Measurements from ENCODE around the gene ZNF516. TPM values are rescaled to one million over a fixed set of nuclear protein-coding genes. Genes with fewer than 3 reads are reported as not detected.

Gene ZNF516
- total RNA-seq (2012; rRNA removed) = 7.9 and 9.7 TPM in 2 replicates
- polyA plus RNA-seq (2012; rRNA removed) = 16.6 and 16.9 TPM in 2 replicates
- polyA plus RNA-seq (2012; cell fraction: cytosol; rRNA removed) = 11.0 and 15.4 TPM in 2 replicates
- 50.6 and 72.6 TPM in 2 replicates for polyA plus RNA-seq (2012; cell fraction: nucleus; rRNA removed; ENCODE audit: low replicate concordance)
- percentile 93 among the genes with signal in this experiment for Bru-seq, nascent RNA
- BruChase-seq, experiment 1, labeled RNA remaining after a 6-hour chase = percentile 82 among the genes with signal in this experiment
- BruChase-seq, experiment 2, labeled RNA remaining after a 2-hour chase = percentile 91 among the genes with signal in this experiment
- long read RNA-seq, partial matches to known transcripts = 23 of 36 reads
- long read RNA-seq, other reads (novel, unspliced or antisense) = 7 of 36 reads

- peak within 1 kb of the TSS; percentile 86 for H3K9ac ChIP-seq (ENCODE audit: low read depth, low read length)
- peak within 1 kb of the TSS; percentile 87 for H2BK120ac ChIP-seq (ENCODE audit: low read depth, low read length)
- no peaks in the 10 kb centered on the region for H3K9me1 ChIP-seq (ENCODE audit: insufficient read depth, low read length)
- peak within 1 kb of the TSS; percentile 100 for H3K27ac ChIP-seq (ENCODE audit: insufficient read depth, low read length)
- DNase-seq (no peak), ATAC-seq (ENCODE audit: low read depth) (peak; percentile 16)
- H3K36me3 ChIP-seq (ENCODE audit: control insufficient read depth, insufficient read depth, low read length) = no peaks in the 10 kb centered on the region
- peak within 1 kb of the TSS; percentile 81 for H3K4me3 ChIP-seq (ENCODE audit: insufficient read depth, low read depth, low read length)
- H2BK5ac ChIP-seq (ENCODE audit: low read depth, low read length, poor library complexity, severe bottlenecking) = peak within 1 kb of the TSS; percentile 92
- peaks cover 7 to 25% of the 10 kb centered on the region in 2 experiments; a peak in 2 of 4 replicates for H3K79me1 ChIP-seq (ENCODE audit: low read depth in 1 of 2, low read length in 2 of 2)
- peak within 1 kb of the TSS; percentile 97 for H3K14ac ChIP-seq (replicated peaks; ENCODE audit: low read depth, low read length)
- H3K9me3 ChIP-seq (ENCODE audit: control insufficient read depth, insufficient read depth, low read length) = no peaks in the 10 kb centered on the region
- H3K23ac ChIP-seq (ENCODE audit: low read depth, low read length) = peak within 1 kb of the TSS; percentile 99
- peaks cover 3% of the 10 kb centered on the region for H3K4me1 ChIP-seq (ENCODE audit: control insufficient read depth, insufficient read depth, low read length)
- CTCF ChIA-PET = no interaction called here
- H4K91ac ChIP-seq (ENCODE audit: insufficient read depth, low read depth, low read length) = peak within 1 kb of the TSS; percentile 96
- peak within 1 kb of the TSS; percentile 88 for H4K5ac ChIP-seq (ENCODE audit: low read depth, low read length)
- peak within 1 kb of the TSS; percentile 93 for H2AK9ac ChIP-seq (replicated peaks; ENCODE audit: low read depth, low read length, poor library complexity)
- peak within 1 kb of the TSS; percentile 96 for H3K4me2 ChIP-seq (ENCODE audit: low read depth, low read length)
- intact Hi-C loops (cut with micrococcal nuclease) (loop anchor here (2.0 kb wide), 2 partner anchors 70 to 192 kb away; no protein-coding TSS in a partner anchor), dilution Hi-C loops (cut with HindIII; ENCODE audit: low sequenced_read_pairs, unreplicated experiment) (no loop called here), in situ Hi-C loops (cut with MboI; ENCODE audit: low sequenced_read_pairs) (no loop called here)
- H2BK15ac ChIP-seq (ENCODE audit: low read depth, low read length) = peak within 1 kb of the TSS; percentile 73; the same call in 1 of the 3 replicates
- no TSS peak for BruUV-seq (replicated peaks)
- POLR2A ChIA-PET (ENCODE audit: unreplicated experiment) = no interaction called here
- H3K4ac ChIP-seq (ENCODE audit: low read depth, low read length) = peak within 1 kb of the TSS; percentile 93
- peak within 1 kb of the TSS; percentile 85 for H2AK5ac ChIP-seq (ENCODE audit: low read depth, low read length)
- TF ChIP-seq FOS (IDR thresholded peaks at IDR 0.05; ENCODE audit: low read depth, low read length) (no peak), CEBPB (IDR thresholded peaks at IDR 0.05; ENCODE audit: low read depth, low read length) (no peak), POLR2A (IDR thresholded peaks at IDR 0.05; ENCODE audit: low read depth, low read length) (no peak), USF2 (IDR thresholded peaks at IDR 0.05; ENCODE audit: low read depth, low read length) (no peak), BHLHE40 (IDR thresholded peaks at IDR 0.05; ENCODE audit: low read depth, low read length) (no peak), RFX5 (IDR thresholded peaks at IDR 0.05; ENCODE audit: low read depth, low read length) (no peak), CHD1 (IDR thresholded peaks at IDR 0.05; ENCODE audit: low read depth, low read length) (no peak), MAZ (IDR thresholded peaks at IDR 0.05; ENCODE audit: borderline replicate concordance, low read depth, low read length) (no peak), RCOR1 (IDR thresholded peaks at IDR 0.05; ENCODE audit: insufficient replicate concordance, low read length) (no peak), NFE2L2 (IDR thresholded peaks at IDR 0.05; ENCODE audit: low read depth, low read length) (no peak), ELK1 (IDR thresholded peaks at IDR 0.05; ENCODE audit: borderline replicate concordance, low read depth, low read length) (no peak), SMC3 (IDR thresholded peaks at IDR 0.05; ENCODE audit: low read depth, low read length) (no peak), RAD21 (IDR thresholded peaks at IDR 0.05; ENCODE audit: low read length) (no peak)
- TF ChIP-seq, protein P1, sequence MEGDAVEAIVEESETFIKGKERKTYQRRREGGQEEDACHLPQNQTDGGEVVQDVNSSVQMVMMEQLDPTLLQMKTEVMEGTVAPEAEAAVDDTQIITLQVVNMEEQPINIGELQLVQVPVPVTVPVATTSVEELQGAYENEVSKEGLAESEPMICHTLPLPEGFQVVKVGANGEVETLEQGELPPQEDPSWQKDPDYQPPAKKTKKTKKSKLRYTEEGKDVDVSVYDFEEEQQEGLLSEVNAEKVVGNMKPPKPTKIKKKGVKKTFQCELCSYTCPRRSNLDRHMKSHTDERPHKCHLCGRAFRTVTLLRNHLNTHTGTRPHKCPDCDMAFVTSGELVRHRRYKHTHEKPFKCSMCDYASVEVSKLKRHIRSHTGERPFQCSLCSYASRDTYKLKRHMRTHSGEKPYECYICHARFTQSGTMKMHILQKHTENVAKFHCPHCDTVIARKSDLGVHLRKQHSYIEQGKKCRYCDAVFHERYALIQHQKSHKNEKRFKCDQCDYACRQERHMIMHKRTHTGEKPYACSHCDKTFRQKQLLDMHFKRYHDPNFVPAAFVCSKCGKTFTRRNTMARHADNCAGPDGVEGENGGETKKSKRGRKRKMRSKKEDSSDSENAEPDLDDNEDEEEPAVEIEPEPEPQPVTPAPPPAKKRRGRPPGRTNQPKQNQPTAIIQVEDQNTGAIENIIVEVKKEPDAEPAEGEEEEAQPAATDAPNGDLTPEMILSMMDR (conservative IDR thresholded peaks at IDR 0.05; ENCODE audit: low read depth, low read length) = no peak
- H4K8ac ChIP-seq (ENCODE audit: low read depth in 2 of 2, low read length in 2 of 2) = peak within 1 kb of the TSS; percentile 88 to 94
- peak within 1 kb of the TSS; percentile 95 for H3K18ac ChIP-seq (ENCODE audit: low read depth, low read length)
- peaks cover 18% of the 10 kb centered on the region for H4K20me1 ChIP-seq (ENCODE audit: insufficient read depth, low read length)
- 3% methylated on average over 14 of the region's 64 CpGs; no CpG with 5 or more reads in 1 of the 2 experiments for WGBS, 2 experiments (ENCODE audit: extremely low coverage in 2 of 2, insufficient read length in 1 of 2)
- peak within 1 kb of the TSS; percentile 78 for H3K56ac ChIP-seq (ENCODE audit: extremely low read depth, insufficient read depth, low read length)
- no peaks in the 10 kb centered on the region for H3K27me3 ChIP-seq (ENCODE audit: control insufficient read depth, insufficient read depth, low read length)
- peak within 1 kb of the TSS; percentile 95 for H2AFZ ChIP-seq (replicated peaks; ENCODE audit: low read length, poor library complexity)
- H2BK20ac ChIP-seq (ENCODE audit: low read depth, low read length) = 0 out of 2 replicates have a peak within 1 kb of the TSS, but pooled peaks have one; percentile 42
Observed at GRCh38 chr18:76495006-76495370, at the start of gene ZNF516. ZNF516 (minus strand) TSS chr18:76495242; CDS start chr18:76443054, 52,188 bp downstream.
